Adrenal gland (tissue), 5 donors: Measurements from ENCODE around the gene PPP1R16B.

Experiments
- CTCF ChIP-seq, 6 experiments: fragments of 450-650 bp in 4 of 6; fragments of 200-600 bp in 2 of 6; sonication (generic) in 1 of 6; IDR thresholded peaks; 1 replicate in 5 of 6; 2 replicates in 1 of 6; pipeline versions ENCODE4 v1.5.1 to v1.8.0; 2016 to 2021; ENCODE audit warnings: antibody characterized with exemption in 6 of 6, mild to moderate bottlenecking in 2 of 6, moderate library complexity in 1 of 6
- POLR2A ChIP-seq, 2 donors: fragments of 450-650 bp; IDR thresholded peaks; one replicate each; pipeline ENCODE4 v1.6.1; 2017; ENCODE audit warnings: antibody characterized with exemption in 2 of 2, mild to moderate bottlenecking in 2 of 2, moderate library complexity in 1 of 2
- donor health status: DM: no; HTN: no; CAD: no.

- TF ChIP-seq CTCF (IDR thresholded peaks at IDR 0.05) (no peak), POLR2A (IDR thresholded peaks at IDR 0.05) (no peak)
These were observed 30.3 kb downstream of the PPP1R16B start for GRCh38 chr20:38835792-38836191.
